ENCODE results near the gene EML4.

The EML4 gene

DNA sequence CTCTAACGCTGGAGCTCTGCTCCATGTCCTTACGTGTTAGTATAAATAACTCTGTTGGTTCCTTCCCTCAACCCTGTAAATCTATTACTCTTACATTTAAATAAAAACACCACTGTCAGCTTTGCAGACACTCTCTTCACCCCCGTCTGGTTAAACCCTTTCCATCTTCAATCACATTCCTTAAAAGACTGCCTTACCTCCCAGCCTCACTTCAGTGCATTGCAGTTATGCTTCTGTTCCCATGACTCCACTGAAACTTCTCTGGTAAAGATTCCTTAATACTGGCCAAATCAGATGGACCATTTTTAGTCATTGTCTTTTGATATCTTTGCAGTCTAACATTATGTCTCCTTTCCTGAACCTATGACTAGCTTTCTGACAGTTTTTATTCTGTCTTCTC, 61.7 kb downstream of the EML4 start:
- no peak for TF ChIP-seq GATA2 (IDR thresholded peaks at IDR 0.05; ENCODE audit: low read depth, low read length)
- TF ChIP-seq GATA3 (IDR thresholded peaks at IDR 0.05; ENCODE audit: low read depth, low read length) = no peak

DNA sequence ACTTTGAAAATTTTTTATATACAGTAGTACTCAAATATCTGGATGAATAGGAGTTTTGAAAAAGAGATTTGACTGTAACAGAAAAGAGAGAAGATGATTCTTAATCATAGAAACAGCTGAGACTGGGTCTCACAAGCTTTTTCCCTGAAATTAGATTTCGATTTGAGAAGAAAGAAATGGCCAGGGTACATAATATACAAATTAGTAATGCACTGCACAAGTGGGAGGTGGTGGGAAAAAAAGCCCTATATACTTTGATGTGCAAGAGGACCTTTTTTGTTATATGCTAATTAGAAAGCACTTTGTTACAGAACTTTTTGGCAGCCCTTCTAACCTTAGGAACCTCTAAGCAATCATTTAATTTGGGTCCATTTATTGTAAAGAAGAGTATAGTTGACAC, 62.9 kb downstream of the EML4 start:
- TF ChIP-seq GATA2 (IDR thresholded peaks at IDR 0.05; ENCODE audit: low read depth, low read length) (no peak), GATA3 (IDR thresholded peaks at IDR 0.05; ENCODE audit: low read depth, low read length) (no peak)

DNA sequence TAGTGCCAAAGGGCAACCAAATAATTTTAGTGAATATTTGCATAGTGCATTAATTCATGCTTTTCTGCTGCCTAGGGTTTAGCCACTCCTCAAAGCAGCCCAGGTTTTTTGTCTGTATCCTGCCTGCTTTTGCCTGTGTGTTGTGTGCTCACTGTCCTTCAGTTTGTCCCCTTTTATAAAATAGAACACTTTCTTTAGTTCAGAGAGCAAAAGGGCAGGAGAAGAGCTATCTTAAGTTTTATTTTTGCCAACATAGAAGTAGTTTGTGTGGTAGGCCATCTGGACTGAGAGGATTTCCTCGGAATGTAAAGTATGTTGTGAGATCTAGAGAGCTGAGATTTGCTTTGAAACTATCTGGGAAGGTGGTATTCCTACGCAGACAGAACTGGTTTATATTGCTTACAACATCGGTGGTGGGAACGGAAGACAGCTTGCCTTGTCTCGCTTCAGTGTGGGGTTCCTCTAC, 64.9 kb downstream of the EML4 start:
- TF ChIP-seq GATA3 (IDR thresholded peaks at IDR 0.05; ENCODE audit: low read depth, low read length) = no peak
- TF ChIP-seq GATA2 (IDR thresholded peaks at IDR 0.05; ENCODE audit: low read depth, low read length) = no peak

DNA sequence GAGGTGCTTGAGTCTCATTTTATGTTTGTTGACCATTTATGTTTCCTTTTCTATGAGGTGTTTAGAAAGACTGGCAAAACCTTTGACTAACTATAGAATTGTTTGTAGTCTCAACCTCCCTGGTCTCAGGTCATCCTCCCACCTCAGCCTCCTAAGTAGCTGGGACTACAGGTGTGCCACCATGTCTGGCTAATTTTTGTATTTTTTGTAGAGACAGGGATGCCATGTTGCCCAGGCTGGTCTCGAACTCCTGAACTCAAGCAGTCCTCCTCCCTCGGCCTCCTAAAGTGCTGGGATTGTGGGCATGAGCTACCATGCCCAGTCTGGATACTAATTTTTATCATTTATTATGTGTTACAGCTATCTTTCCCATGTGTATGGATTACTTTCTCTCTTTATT, 67.8 kb downstream of the EML4 start:
- no peak for TF ChIP-seq GATA3 (IDR thresholded peaks at IDR 0.05; ENCODE audit: low read depth, low read length)
- TF ChIP-seq GATA2 (IDR thresholded peaks at IDR 0.05; ENCODE audit: low read depth, low read length) = no peak

DNA sequence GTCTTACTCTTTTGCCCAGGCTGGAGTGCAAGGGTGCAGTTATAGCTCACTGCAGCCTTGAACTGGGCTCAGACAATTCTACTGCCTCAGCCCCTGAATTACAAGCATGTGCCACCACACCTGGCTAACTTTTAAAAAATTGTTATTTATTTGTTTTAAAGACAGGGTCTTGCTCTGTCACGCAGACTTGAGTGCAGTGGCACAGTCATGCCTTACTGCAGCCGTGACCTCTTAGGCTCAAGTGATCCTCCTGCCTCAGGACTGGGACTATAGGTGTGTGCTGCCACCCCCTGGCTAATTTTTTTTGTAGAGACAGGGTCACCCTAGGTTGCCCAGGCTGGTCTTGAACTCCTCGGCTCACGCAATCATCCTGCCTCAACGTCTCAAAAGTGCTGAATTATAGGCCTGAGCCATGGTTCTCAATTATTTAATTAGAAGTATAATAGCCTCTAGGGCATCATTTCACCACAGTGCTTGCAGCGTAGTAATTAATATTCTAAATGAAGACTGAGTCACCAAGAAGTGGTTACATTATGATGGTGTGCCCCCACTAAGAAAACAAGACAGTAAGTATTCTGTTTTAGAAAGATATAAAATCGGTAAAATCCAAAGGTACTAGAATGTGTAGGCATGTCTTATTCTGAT, 69.6 kb downstream of the EML4 start:
- TF ChIP-seq GATA3 (IDR thresholded peaks at IDR 0.05; ENCODE audit: low read depth, low read length) (no peak), GATA2 (IDR thresholded peaks at IDR 0.05; ENCODE audit: low read depth, low read length) (no peak)

DNA sequence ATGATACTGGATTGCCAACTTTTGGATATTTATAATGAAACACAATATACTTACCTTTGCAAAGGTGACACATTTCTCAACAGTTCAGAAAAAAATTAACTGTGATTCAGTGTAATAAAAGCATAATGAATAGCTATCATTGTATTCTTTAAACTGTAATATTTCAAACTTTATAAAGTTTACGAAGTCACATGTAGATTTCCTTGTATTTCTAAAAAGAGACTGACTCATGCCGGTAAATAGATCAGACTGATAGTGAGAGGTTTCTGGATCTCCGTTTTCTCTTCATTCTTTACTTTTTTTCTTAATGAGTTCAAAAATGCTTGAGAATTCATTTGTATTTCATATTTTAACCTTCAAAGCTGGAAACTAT, 70.1 kb downstream of the EML4 start:
- TF ChIP-seq GATA3 (IDR thresholded peaks at IDR 0.05; ENCODE audit: low read depth, low read length) = no peak
- TF ChIP-seq GATA2 (IDR thresholded peaks at IDR 0.05; ENCODE audit: low read depth, low read length) = no peak

DNA sequence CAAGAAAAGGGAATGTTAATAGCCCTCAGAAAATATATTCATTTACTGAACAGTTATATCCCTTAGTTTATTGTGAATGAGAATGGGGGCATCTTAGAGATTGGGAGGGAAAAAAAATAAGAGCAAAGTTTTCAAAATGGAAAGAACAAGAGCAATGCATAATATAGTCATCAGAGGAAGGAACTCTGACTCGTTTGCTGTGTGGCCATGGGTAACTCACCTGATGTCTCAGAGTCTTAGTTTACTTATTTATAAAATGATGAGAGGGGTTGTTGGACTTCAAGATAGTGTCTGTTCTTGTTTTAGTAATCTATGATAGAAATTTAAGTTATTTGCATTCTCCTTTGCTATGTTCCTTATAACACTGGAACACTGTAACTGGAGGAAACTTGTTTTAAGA, 70.7 kb downstream of the EML4 start:
- TF ChIP-seq GATA2 (IDR thresholded peaks at IDR 0.05; ENCODE audit: low read depth, low read length) = no peak
- TF ChIP-seq GATA3 (IDR thresholded peaks at IDR 0.05; ENCODE audit: low read depth, low read length) = no peak

DNA sequence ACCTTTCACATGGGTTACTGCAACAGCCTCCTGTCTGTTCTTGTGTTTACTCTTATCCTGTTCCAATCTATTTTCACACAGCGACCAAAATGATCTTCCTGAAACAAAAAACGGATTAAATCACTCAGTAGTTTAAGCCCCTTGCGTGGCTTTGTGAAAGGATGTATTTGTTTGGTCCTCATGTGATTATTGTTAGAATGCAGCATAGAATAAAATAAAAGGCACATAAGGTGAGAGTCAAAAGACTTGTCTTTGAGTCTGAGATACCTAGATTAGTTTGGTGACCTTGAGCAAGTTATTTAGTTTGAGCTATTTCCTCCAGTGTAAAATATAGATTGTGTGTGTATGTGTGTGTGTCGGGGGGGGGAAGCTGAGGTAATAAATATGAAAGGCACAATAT, 72.4 kb downstream of the EML4 start:
- TF ChIP-seq GATA2 (IDR thresholded peaks at IDR 0.05; ENCODE audit: low read depth, low read length) (0 out of 2 replicates have a peak, but pooled peaks have one; percentile 16), GATA3 (IDR thresholded peaks at IDR 0.05; ENCODE audit: low read depth, low read length) (no peak)

DNA sequence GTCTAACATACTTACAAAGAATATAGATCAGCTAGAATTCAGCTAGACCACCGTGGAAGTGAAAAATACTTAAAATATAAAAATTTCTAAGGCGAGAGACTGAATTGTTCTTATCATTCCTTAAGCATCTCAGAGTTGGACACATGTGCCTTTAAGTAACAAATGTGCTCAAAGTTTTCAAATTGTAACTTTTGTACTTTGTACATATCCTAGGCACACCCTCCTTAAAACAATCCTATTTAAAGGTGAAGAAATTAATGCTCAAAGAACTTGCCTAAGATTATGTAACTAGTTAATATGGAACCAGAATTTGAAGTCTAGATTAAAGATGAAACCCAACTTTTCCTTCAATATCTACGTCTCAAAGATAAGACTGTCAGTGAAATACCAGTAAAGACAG, 74.1 kb downstream of the EML4 start:
- TF ChIP-seq GATA3 (IDR thresholded peaks at IDR 0.05; ENCODE audit: low read depth, low read length) (no peak), GATA2 (IDR thresholded peaks at IDR 0.05; ENCODE audit: low read depth, low read length) (no peak)

DNA sequence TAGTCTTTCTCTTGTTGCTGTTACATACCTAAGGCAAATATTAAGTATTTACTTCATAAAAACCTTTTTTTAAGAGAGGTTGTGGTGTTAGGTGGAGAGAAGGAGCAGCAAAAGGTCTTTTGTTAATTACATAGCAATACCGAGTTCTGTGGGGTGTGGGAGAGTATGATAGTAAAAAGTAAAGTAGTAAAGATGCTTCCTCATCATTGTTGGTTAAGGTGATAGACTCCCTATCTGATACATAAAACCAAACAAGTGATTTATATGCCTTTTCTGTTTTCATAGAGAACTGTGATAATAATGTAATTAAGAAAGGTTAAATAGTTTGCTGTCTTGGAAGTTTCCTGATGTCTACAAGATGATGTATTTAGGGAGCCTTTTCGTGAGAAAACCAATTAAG, 75.4 kb downstream of the EML4 start:
- TF ChIP-seq GATA3 (IDR thresholded peaks at IDR 0.05; ENCODE audit: low read depth, low read length) (no peak), GATA2 (IDR thresholded peaks at IDR 0.05; ENCODE audit: low read depth, low read length) (no peak)

DNA sequence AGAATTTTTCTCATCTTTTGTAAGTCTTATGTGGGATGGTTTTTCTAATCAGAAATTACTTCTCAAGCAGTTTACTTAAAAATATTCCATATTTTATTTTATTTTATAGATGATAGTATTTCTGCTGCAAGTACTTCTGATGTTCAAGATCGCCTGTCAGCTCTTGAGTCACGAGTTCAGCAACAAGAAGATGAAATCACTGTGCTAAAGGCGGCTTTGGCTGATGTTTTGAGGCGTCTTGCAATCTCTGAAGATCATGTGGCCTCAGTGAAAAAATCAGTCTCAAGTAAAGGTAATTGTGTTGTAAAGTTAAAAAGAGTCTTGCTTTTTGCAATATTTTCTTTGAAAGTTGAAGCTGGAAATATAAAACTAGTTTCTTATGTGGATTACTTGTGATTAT, 76.2 kb downstream of the EML4 start:
- TF ChIP-seq GATA3 (IDR thresholded peaks at IDR 0.05; ENCODE audit: low read depth, low read length) (no peak), GATA2 (IDR thresholded peaks at IDR 0.05; ENCODE audit: low read depth, low read length) (no peak)

DNA sequence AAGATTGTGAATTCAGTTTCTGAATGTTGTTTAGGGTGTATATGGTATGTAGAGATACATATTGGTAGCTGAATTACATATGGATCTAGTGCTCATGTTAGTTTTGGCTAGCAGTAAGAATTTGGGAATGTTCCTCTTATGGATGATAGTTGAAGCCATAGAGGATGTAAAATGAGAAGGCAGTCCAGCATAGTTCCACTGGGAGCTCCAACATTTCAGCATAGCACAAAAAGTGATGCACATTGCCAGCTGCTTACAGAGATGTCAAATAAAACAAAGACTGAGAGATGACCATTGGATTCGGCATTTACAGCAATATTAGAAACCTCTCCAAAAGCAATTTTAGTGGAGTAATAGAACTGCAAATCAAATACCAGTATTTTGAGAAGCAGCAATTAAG, 77.4 kb downstream of the EML4 start:
- TF ChIP-seq GATA3 (IDR thresholded peaks at IDR 0.05; ENCODE audit: low read depth, low read length) = no peak
- TF ChIP-seq GATA2 (IDR thresholded peaks at IDR 0.05; ENCODE audit: low read depth, low read length) = no peak

DNA sequence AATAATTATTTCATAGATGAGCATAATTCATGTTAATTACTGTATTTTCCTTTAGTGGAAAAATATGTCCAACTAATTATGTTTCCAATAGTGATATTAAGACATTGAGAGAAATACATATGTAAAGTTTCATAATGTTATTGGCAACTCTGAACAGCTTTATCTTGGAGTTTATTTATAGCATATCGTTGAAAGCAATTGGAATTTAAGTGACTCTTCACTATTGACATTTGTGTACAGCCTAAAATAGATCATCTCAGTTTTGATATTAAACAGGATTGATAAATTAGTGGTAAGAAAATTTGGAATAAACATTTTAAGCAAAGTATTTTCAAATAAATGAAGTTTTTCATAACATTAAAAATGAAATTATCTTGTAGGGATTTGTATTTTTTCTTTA, 79.7 kb downstream of the EML4 start:
- TF ChIP-seq GATA3 (IDR thresholded peaks at IDR 0.05; ENCODE audit: low read depth, low read length) (no peak), GATA2 (IDR thresholded peaks at IDR 0.05; ENCODE audit: low read depth, low read length) (no peak)

DNA sequence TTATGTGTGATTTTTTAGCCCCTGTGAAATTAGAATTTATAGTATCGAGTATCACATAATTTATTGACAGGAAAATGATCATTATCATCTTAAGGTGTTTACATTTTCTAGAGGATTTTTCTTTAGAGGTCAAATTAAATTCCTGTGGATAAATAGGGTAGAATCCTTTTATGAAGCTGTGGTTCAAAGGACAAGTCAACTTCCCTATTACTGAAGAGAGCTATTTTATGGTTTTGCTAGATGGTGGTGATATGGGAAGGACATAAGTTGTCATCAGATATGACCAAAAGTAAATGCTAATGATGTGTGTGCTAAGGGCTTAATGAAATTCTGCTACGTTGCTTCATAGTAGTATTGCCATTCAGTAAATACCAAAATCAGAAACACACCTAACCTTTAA, 80.1 kb downstream of the EML4 start:
- TF ChIP-seq GATA2 (IDR thresholded peaks at IDR 0.05; ENCODE audit: low read depth, low read length) (no peak), GATA3 (IDR thresholded peaks at IDR 0.05; ENCODE audit: low read depth, low read length) (no peak)

DNA sequence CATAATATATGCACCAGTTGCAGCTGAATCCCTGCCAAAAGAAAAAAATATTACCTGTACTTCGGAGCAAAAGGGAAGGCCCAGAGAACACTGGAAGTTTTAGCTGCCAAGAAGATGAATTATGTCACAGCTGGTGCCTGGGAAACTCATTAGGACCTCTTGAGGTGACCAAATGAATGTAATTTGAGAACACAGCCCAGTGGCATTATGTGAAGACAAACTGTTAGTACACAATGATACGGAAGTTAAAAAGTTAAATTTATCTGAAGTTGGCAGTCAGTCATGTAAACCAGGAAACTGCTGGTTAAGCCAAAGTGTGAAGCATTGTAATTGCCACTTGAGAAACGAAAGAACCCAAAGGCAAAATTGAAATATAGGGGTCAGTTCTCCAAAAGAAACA, 80.7 kb downstream of the EML4 start:
- TF ChIP-seq GATA2 (IDR thresholded peaks at IDR 0.05; ENCODE audit: low read depth, low read length) = no peak

DNA sequence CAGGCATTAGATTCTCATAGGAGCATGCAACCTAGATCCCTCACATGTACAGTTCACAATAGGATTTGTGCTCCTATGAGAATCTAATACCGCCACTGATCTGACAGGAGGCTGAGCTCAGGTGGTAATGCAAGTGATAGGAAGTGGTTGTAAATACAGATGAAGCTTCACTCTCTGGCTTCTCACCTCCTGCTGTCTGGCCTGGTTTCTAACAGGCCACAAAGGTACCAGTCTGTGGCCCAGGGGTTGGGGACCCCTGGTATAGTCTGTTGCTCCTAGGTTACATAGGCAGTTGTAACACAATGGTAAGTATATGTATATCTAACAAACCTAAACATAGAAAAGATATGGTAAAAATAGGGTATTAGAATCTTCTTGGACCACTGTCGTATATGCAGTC, 81.8 kb downstream of the EML4 start:
- TF ChIP-seq GATA3 (IDR thresholded peaks at IDR 0.05; ENCODE audit: low read depth, low read length) = no peak
- no peak for TF ChIP-seq GATA2 (IDR thresholded peaks at IDR 0.05; ENCODE audit: low read depth, low read length)

All from SH-SY5Y (cell line).